ENCODE results near the gene HDC.

HDC gene

GRCh38 chr15:50265620-50266019 lies at the start of gene HDC:
Gene HDC, minus strand, starts transcription at chr15:50265726. Its CDS starts 103 bp downstream, at chr15:50265623.
- DNase-seq (ENCODE audit: low spot score), result no peak

DNA sequence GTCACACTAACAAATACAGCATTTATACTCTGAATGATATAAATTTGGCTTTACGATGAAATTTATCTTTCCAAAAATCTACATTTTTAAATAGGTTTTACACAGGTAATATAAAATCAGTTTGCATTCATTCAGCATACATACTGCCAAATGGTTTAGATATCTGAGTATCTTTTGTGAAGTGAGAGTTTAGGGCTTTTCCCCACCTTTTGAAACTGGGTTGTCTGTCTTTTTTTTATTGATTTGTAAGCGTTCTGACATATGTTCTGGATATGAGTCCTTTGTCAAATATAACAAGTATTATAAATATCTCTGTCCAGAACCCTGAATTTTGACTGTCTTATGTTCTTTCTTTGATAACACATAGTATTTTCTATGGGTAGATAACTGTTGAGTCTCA lies 47.1 kb upstream of the HDC start:
- DNase-seq (ENCODE audit: low spot score), result no peak

DNA sequence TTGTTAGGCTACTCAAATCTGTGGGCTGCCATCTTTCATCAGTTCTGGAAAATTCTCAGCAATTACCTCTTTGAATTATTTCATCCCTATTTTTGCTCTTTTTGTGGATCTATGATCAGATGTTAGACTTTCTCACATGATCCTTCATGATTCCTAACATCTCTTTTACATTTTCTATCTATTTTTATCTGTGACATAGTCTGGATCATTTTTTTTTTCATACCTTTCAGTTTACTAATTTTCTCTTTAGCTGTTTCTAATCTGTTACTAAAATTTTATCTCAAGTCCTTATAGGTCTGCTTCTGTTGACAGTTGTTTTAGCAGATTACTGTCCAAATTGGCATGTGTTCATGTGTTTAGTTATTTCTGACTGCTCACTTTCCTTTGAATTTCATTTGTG lies 42.3 kb upstream of the HDC start:
- no peak for DNase-seq (ENCODE audit: low spot score)

GRCh38 chr15:50304836-50305235 lies 39.3 kb upstream of the HDC start:
- DNase-seq (ENCODE audit: low spot score), result no peak

DNA sequence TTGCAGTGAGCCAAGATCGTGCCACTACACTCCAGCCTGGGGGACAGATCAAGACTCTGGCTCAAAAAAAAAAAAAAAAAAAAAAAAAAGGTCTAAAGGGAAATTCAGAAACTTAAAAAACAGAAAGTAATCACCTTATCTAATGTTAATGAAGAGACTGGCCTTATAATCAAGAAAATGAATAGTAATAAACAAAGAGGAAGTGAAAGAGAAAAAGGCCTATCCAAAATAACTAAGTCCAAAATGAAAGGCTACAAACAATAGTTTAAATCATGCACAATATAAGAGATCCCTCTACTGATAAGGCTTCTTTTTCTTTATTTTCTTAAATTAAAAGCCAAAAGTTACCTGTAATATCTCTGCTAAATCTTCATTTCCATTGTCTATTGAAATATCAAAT lies 37.1 kb upstream of the HDC start:
- DNase-seq (ENCODE audit: low spot score), result no peak

DNA sequence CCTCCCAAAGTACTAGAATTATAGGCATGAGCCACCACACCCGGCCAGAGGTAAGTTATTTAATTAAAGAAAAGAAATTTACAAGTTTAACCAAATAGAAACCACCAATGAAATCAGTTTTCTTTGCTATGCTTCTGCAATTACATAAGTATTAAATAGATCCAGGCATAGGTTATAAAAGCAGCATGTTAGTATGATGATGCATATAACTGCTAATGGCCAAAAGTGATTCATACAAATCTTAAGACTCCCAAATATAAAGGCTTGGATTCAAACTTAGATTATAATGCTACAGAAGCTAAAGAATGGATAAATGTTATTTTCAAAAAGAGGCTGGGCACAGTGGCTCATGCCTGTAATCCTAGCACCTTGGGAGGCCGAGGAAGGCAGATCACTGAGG lies 32.8 kb upstream of the HDC start:
- DNase-seq (ENCODE audit: low spot score), result no peak

- DNase-seq (ENCODE audit: low spot score), result no peak
Observed at GRCh38 chr15:50295966-50296365, 30.4 kb upstream of the HDC start.

GRCh38 chr15:50289749-50290148 lies 24.2 kb upstream of the HDC start:
- no peak for DNase-seq (ENCODE audit: low spot score)

GRCh38 chr15:50287324-50288116 lies 22.0 kb upstream of the HDC start:
- no peak for DNase-seq (ENCODE audit: low spot score)

- DNase-seq (ENCODE audit: low spot score), result no peak
Observed at GRCh38 chr15:50281427-50281826, 15.9 kb upstream of the HDC start.

- no peak for DNase-seq (ENCODE audit: low spot score)
Observed at GRCh38 chr15:50280271-50280670, 14.7 kb upstream of the HDC start.

- DNase-seq (ENCODE audit: low spot score), result no peak
Observed at GRCh38 chr15:50278496-50278895, 13.0 kb upstream of the HDC start.

DNA sequence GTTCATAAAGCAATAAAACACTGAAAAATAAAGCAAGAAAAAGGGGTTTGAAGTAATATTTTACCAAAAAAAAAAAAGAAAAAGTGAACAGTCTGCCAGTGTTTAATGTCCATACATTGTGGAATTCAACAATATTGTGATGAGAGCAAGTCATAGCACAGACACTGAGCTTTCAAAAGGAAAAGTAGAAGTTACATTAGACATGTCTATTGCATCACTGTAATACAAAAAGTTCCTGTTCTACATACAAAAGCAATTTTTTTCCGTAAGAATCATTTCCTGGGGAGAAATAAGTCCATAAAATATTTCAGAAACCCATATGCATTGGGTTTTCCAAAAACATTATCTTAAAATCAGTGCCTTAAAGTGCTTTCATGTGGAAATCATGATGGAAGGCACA lies 11.8 kb upstream of the HDC start:
- DNase-seq (ENCODE audit: low spot score), result no peak

DNA sequence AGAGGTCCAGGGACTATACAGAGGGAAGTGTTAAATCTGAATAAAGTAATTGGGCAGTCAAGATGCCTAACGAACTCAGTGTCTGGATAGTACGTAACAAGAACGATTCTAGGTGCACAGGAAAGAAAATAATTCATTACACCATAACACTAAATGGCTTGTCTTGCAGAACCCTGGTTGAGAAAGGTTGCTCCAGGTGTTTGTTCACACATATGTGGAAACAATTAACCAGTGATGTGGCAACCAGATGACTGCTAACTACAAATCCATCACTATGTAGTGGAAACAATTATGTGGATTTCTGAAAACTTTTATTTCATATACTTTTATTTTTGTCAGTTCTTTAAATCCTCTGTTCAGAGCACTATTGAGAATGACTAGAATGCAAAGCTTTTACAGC lies 10.4 kb upstream of the HDC start:
- no peak for DNase-seq (ENCODE audit: low spot score)

DNA sequence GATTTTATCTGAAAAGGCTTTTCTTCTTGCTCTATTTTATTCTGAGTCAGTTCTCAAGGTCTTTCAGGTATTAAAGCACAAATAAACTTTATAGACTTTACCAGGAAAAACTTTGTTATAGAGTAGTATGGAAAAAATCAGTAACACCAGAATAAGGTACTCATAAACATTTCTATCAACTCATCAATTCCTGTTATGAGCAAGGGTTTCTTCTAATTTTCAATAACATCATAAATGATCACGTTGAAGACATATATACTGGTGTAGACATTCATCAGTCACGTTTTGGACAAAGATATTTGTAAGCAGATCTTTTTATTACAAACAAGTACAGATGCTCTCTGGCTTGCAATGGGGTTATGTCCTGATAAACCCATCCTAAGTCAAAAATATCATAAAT lies 9.6 kb upstream of the HDC start:
- no peak for DNase-seq (ENCODE audit: low spot score)

DNA sequence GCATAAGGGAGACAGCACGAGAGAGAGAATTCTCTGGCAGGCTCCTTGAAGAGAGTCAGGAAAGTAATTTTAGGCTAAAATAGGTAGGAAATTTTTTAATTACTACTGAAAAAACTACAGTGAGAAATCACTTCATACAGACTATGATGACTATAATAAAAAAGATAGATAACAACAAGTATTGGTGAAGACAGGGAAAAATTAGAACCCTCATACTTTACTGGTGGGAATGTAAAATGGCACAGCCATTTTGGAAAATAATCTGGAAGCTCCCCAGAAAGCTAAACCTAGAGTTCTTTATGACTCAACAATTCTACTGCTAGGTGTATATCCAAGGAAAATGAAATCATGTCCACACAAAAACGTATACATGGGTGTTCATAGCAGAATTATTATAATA lies 2.1 kb upstream of the HDC start:
- no peak for DNase-seq (ENCODE audit: low spot score)

- no peak for DNase-seq (ENCODE audit: low spot score)
Observed at GRCh38 chr15:50262533-50262932, 3.0 kb downstream of the HDC start.

DNA sequence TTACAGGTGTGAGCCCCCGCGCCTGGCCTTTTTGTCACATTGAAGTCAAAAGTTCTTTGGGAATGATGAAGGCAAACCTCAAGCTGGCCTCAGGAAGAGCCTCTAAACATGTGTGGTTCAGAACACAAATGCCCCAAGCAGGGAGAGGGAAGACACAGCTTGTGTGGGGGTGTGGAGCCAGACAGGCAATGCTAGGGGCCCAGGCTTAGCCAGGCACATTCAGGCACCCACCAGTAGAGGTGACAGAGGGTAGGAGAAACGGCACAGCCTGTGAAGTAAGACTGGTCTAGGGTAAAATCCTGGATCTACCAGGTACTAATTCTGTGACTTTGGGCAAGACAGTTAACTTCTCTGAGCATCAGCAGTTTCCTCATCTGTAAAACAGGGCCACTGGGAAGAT lies 3.5 kb downstream of the HDC start:
- no peak for DNase-seq (ENCODE audit: low spot score)

GRCh38 chr15:50260969-50261496 lies 4.5 kb downstream of the HDC start:
- DNase-seq (ENCODE audit: low spot score), result no peak

GRCh38 chr15:50259276-50259675 lies 6.2 kb downstream of the HDC start:
- DNase-seq (ENCODE audit: low spot score), result no peak

DNA sequence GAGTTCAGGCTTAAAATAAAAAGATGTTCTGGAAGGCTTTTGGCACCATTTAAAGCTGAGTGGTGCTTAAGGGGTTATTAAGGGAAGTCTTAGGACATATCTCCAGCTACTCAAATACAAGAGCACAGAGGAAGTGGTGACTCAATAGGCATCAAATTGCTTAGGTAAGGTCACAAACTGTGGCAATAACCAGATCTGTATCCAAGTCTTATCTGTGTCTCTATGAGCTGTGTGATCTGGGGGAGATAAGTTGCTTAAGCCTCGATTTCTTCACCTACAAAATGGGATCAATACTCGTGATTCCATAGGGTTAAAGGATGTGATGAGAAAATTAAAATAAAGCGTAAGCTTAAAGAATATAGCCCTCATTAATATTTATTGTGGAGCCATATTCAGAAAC lies 7.6 kb downstream of the HDC start:
- DNase-seq (ENCODE audit: low spot score), result no peak

- no peak for DNase-seq (ENCODE audit: low spot score)
Observed at GRCh38 chr15:50257332-50257731, 8.2 kb downstream of the HDC start.

DNA sequence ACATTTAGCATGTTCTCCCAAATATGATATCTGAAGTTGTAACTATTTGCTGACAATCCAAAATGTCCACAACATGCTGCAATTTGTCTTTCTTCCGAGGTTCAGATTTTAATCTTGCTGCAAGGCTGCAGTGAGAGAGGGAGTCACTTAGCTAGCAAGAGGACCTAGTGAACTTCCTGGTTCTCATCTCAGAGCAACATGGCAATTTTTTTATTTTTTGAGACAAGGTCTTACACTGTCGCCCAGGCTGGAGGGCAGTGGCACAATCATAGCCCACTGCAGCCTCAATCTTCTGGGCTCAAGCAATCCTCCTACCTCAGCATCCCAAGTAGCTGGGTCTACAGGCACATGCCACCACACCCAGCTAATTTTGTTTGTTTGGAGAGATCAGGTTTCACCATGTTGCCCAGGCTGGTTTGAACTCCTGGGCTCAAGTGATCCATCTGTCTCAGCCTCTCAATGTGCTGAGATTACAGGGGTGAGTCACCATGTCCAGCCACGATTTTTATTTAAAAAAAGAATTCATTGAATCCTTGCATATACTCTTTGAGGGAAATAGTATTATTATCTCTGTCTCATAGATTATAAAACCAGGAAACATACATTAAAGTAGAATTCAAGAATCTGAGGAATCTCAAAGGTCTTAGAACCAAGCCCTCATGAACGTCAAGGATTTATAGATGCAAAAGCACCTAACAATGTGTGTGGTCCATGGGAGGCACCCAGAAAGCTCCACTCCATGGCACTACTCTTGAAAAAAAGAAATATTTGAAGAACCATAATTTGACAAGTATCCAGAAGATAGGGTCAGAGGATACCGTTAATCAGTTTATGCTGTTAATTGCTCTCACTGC lies 9.1 kb downstream of the HDC start:
- no peak for DNase-seq (ENCODE audit: low spot score)
